ENCODE data around the gene MRPS31. TPM values are rescaled to one million over a fixed set of nuclear protein-coding genes. Genes with fewer than 3 reads are reported as not detected.

Gene MRPS31
- polyA plus RNA-seq, 1 experiment: 22.8 TPM

GRCh38 chr13:40769970-40770369, 1.0 kb downstream of the MRPS31 start:
- ChIA-PET CTCF (no interaction called here), POLR2A (no interaction called here)
- no peak for TF ChIP-seq CTCF (IDR thresholded peaks at IDR 0.05; ENCODE audit: low read depth, low read length)

GRCh38 chr13:40765602-40766001, 5.4 kb downstream of the MRPS31 start:
- Histone ChIP-seq H3K27me3 (ENCODE audit: control insufficient read depth, insufficient read depth, low read length) (no peaks in the 10 kb centered on the region), H3K27ac (ENCODE audit: low read depth, low read length) (no peak overlapping the region), H3K9me3 (ENCODE audit: control insufficient read depth, insufficient read depth, low read length) (no peaks in the 10 kb centered on the region), H3K4me3 (ENCODE audit: low read depth, low read length) (no peak overlapping the region)
- DNase-seq (ENCODE audit: low read depth, low spot score): no peak
- no peak for TF ChIP-seq CTCF (IDR thresholded peaks at IDR 0.05; ENCODE audit: low read depth, low read length)
- CTCF ChIA-PET: interaction anchor here (1.5 kb wide), 1 partner anchor 12 kb away, joined by 6 read pairs; no protein-coding TSS in a partner anchor
- POLR2A ChIA-PET: no interaction called here

More at GRCh38 chr13:40769970-40770369, 1.0 kb downstream of the MRPS31 start:
- H3K27ac ChIP-seq (ENCODE audit: low read depth, low read length): no peak overlapping the region
- no peak for DNase-seq (ENCODE audit: low read depth, low spot score)
- no peaks in the 10 kb centered on the region for H3K9me3 ChIP-seq (ENCODE audit: control insufficient read depth, insufficient read depth, low read length)
- no peaks in the 10 kb centered on the region for H3K27me3 ChIP-seq (ENCODE audit: control insufficient read depth, insufficient read depth, low read length)
- peak overlapping the region; percentile 98 for H3K4me3 ChIP-seq (ENCODE audit: low read depth, low read length)

GRCh38 chr13:40764587-40765403, 6.2 kb downstream of the MRPS31 start:
- Histone ChIP-seq H3K27ac (ENCODE audit: low read depth, low read length) (no peak overlapping the region), H3K4me3 (ENCODE audit: low read depth, low read length) (no peak overlapping the region), H3K27me3 (ENCODE audit: control insufficient read depth, insufficient read depth, low read length) (no peaks in the 10 kb centered on the region), H3K9me3 (ENCODE audit: control insufficient read depth, insufficient read depth, low read length) (no peaks in the 10 kb centered on the region)
- TF ChIP-seq CTCF (IDR thresholded peaks at IDR 0.05; ENCODE audit: low read depth, low read length): no peak
- ChIA-PET CTCF (no interaction called here), POLR2A (interaction anchor here (0.6 kb wide), 1 partner anchor 64 kb away, joined by 3 read pairs; no protein-coding TSS in a partner anchor)
- DNase-seq (ENCODE audit: low read depth, low spot score): no peak

GRCh38 chr13:40762849-40763248, 8.1 kb downstream of the MRPS31 start:
- Histone ChIP-seq H3K27me3 (ENCODE audit: control insufficient read depth, insufficient read depth, low read length) (no peaks in the 10 kb centered on the region), H3K9me3 (ENCODE audit: control insufficient read depth, insufficient read depth, low read length) (no peaks in the 10 kb centered on the region), H3K27ac (ENCODE audit: low read depth, low read length) (peak overlapping the region; percentile 23), H3K4me3 (ENCODE audit: low read depth, low read length) (no peak overlapping the region)
- no peak for TF ChIP-seq CTCF (IDR thresholded peaks at IDR 0.05; ENCODE audit: low read depth, low read length)
- ChIA-PET POLR2A (no interaction called here), CTCF (no interaction called here)
- DNase-seq (ENCODE audit: low read depth, low spot score): no peak

- Histone ChIP-seq H3K27ac (ENCODE audit: low read depth, low read length) (no peak overlapping the region), H3K27me3 (ENCODE audit: control insufficient read depth, insufficient read depth, low read length) (no peaks in the 10 kb centered on the region), H3K9me3 (ENCODE audit: control insufficient read depth, insufficient read depth, low read length) (no peaks in the 10 kb centered on the region), H3K4me3 (ENCODE audit: low read depth, low read length) (no peak overlapping the region)
- no peak for DNase-seq (ENCODE audit: low read depth, low spot score)
- TF ChIP-seq CTCF (IDR thresholded peaks at IDR 0.05; ENCODE audit: low read depth, low read length): no peak
- ChIA-PET POLR2A (no interaction called here), CTCF (no interaction called here)
Observed at GRCh38 chr13:40758811-40759210, 12.2 kb downstream of the MRPS31 start.

Data from AG04450 (cell line).